Endothelial cell of umbilical vein (primary cell): ENCODE measurements around the gene MINK1. TPM values are rescaled to one million over a fixed set of nuclear protein-coding genes. Genes with fewer than 3 reads are reported as not detected.

Source experiments
- BruUV-seq: library from RNA; stranded (reverse); fragments of 400-500 nt; replicated peaks from 2 replicates; lab custom pipeline; 2021; lab: Mats Ljungman, UMichigan
- CTCF ChIA-PET: fragments of 300-600, 350-600 bp; sonication (Branson Sonifier 250); formaldehyde crosslinking; loops from one replicate; lab custom pipeline; 2021; ENCODE audit warnings: antibody characterized with exemption, inconsistent platforms; lab: Charles Lee
- POLR2A ChIA-PET: fragments of 300-600, 350-600 bp; sonication (Branson Sonifier 250); formaldehyde crosslinking; loops from one replicate; lab custom pipeline; 2021; ENCODE audit warnings: antibody characterized with exemption, inconsistent platforms; lab: Charles Lee
- DNase-seq: peaks from one replicate; pipeline ENCODE4 v3.0.0-alpha.2; 2011; ENCODE audit warnings: low read depth, low spot score
- FAIRE-seq: peaks from 2 replicates; lab custom pipeline; 2011; peaks lifted over from hg19 to GRCh38; lab: Jason Lieb, UNC
- H2AFZ ChIP-seq: 2 replicates; pipeline ENCODE4 v1.6.0; 2012; ENCODE audit warnings: low read depth, low read length, control low read depth, inconsistent platforms
- H3K27ac ChIP-seq: 2 replicates; pipeline ENCODE4 v1.5.1; 2011; ENCODE audit warnings: low read depth, mild to moderate bottlenecking, control low read depth, low read length, moderate library complexity; ENCODE audit not compliant: insufficient read depth
- H3K27me3 ChIP-seq, 2 experiments: 2 replicates each; pipeline versions ENCODE4 v1.6.0 to v1.6.1; 2011; ENCODE audit warnings: low read length in 2 of 2, mixed read lengths in 1 of 2; ENCODE audit not compliant: control insufficient read depth in 2 of 2, insufficient read depth in 2 of 2
- H3K36me3 ChIP-seq, 2 experiments: 2 replicates in 1 of 2; 3 replicates in 1 of 2; pipeline ENCODE4 v1.5.1; 2011; ENCODE audit warnings: low read length in 2 of 2, mild to moderate bottlenecking in 1 of 2, moderate library complexity in 1 of 2; ENCODE audit not compliant: control insufficient read depth in 2 of 2, insufficient read depth in 2 of 2; ENCODE audit errors: extremely low read depth in 1 of 2
- H3K4me1 ChIP-seq: 3 replicates; pipeline ENCODE4 v1.5.1; 2011; ENCODE audit warnings: mild to moderate bottlenecking, low read length; ENCODE audit not compliant: control insufficient read depth, insufficient read depth; ENCODE audit errors: extremely low read depth
- H3K4me2 ChIP-seq: 2 replicates; pipeline ENCODE4 v1.6.1; 2011; ENCODE audit warnings: low read length, control low read depth, mixed read lengths; ENCODE audit not compliant: insufficient read depth
- H3K4me3 ChIP-seq, 3 experiments: fragments of 200-600 bp in 1 of 3; sonication (generic), shearing (Covaris generic) in 1 of 3; replicated peaks in 1 of 3; 2 replicates each; pipeline ENCODE4 v1.5.1; 2011 to 2016; ENCODE audit warnings: control low read depth in 3 of 3, low read length in 3 of 3, mild to moderate bottlenecking in 2 of 3, inconsistent platforms in 1 of 3, low read depth in 1 of 3, moderate library complexity in 1 of 3; ENCODE audit not compliant: insufficient read depth in 1 of 3
- H3K79me2 ChIP-seq: 2 replicates; pipeline ENCODE4 v1.6.0; 2012; ENCODE audit warnings: low read length, inconsistent platforms; ENCODE audit not compliant: control insufficient read depth, insufficient read depth
- H3K9ac ChIP-seq: replicated peaks from 2 replicates; pipeline ENCODE3; 2011; ENCODE audit warnings: low read length, control low read depth; ENCODE audit not compliant: insufficient read depth; ENCODE audit errors: extremely low read depth
- H3K9me1 ChIP-seq: replicated peaks from 3 replicates; pipeline ENCODE4 v1.6.0; 2011; ENCODE audit warnings: mild to moderate bottlenecking, low read length; ENCODE audit not compliant: control insufficient read depth, insufficient read depth; ENCODE audit errors: extremely low read depth
- H3K9me3 ChIP-seq: replicated peaks from 2 replicates; pipeline ENCODE4 v1.5.1; 2012; ENCODE audit warnings: low read length, inconsistent platforms; ENCODE audit not compliant: control insufficient read depth, insufficient read depth
- H4K20me1 ChIP-seq: replicated peaks from 2 replicates; pipeline ENCODE3; 2011; ENCODE audit warnings: mild to moderate bottlenecking, low read length; ENCODE audit not compliant: control insufficient read depth, insufficient read depth; ENCODE audit errors: extremely low read depth
- EZH2 ChIP-seq: IDR thresholded peaks from 2 replicates; pipeline ENCODE4 v1.6.1; 2012; ENCODE audit warnings: borderline replicate concordance, low read depth, mild to moderate bottlenecking, moderate library complexity, low read length, inconsistent platforms; ENCODE audit not compliant: severe bottlenecking
- FOS ChIP-seq: IDR thresholded peaks from 2 replicates; pipeline ENCODE4 v1.6.1; 2011; ENCODE audit warnings: mild to moderate bottlenecking, low read length, moderate library complexity, borderline replicate concordance; ENCODE audit not compliant: insufficient read depth
- GATA2 ChIP-seq: IDR thresholded peaks from 2 replicates; pipeline ENCODE4 v1.7.0; 2011; ENCODE audit warnings: low read depth, mild to moderate bottlenecking, moderate library complexity, mixed read lengths, low read length; ENCODE audit not compliant: insufficient read length, insufficient read depth
- JUN ChIP-seq: IDR thresholded peaks from 2 replicates; pipeline ENCODE4 v1.6.1; 2011; ENCODE audit warnings: borderline replicate concordance, low read depth; ENCODE audit not compliant: insufficient read length, insufficient read depth
- MYC ChIP-seq: IDR thresholded peaks from one replicate; pipeline ENCODE4 v1.6.1; 2011; ENCODE audit warnings: mild to moderate bottlenecking, low read depth, low read length
- POLR2A ChIP-seq: IDR thresholded peaks from 2 replicates; pipeline ENCODE4 v1.6.1; 2012; ENCODE audit warnings: low read depth, mild to moderate bottlenecking, control low read depth, low read length
- POLR2AphosphoS5 ChIP-seq: IDR thresholded peaks from 2 replicates; pipeline ENCODE4 v1.6.1; 2012; ENCODE audit warnings: low read depth, mild to moderate bottlenecking, control low read depth, low read length, moderate library complexity; ENCODE audit not compliant: insufficient read depth
- dilution Hi-C: fragments of 300-500 bp; cut with MboI; formaldehyde crosslinking; loops from one replicate; pipeline ENCODE4 v1.15.0; 2019; ENCODE audit warnings: low sequenced_read_pairs; ENCODE audit not compliant: extremely low pct_ligation_motif_present
- intact Hi-C: fragments of 100-400 bp; cut with micrococcal nuclease; formaldehyde crosslinking; loops from one replicate; pipeline ENCODE4 v1.10.0; 2022
- polyA plus RNA-seq, 4 experiments: library from polyadenylated mRNA; depleted of rRNA in 3 of 4; stranded (reverse) in 3 of 4; unstranded in 1 of 4; fragments of >200 nt; gene quantifications; 2 replicates each; pipeline versions ENCODE4 v1.2.1 to v1.2.3, GENCODE V29; 2011 to 2012; ENCODE audit warnings: missing spikeins in 1 of 4
- total RNA-seq: library from RNA; stranded (reverse); gene quantifications from 2 replicates; pipeline ENCODE4 v1.2.3, GENCODE V29; 2021
- TF ChIP-seq, protein P1 (sequence below): IDR thresholded peaks from 2 replicates; pipeline ENCODE4 v1.6.1; 2011; ENCODE audit not compliant: insufficient read depth, insufficient read length
- TF ChIP-seq, protein P2 (sequence below), 2 donors: IDR thresholded peaks; 1 replicate in 1 of 2; 2 replicates in 1 of 2; pipeline ENCODE4 v1.5.1; 2011; ENCODE audit warnings: low read length in 2 of 2, mild to moderate bottlenecking in 2 of 2, moderate library complexity in 2 of 2, control low read depth in 1 of 2, inconsistent platforms in 1 of 2, low read depth in 1 of 2; ENCODE audit not compliant: insufficient read depth in 1 of 2; ENCODE audit errors: extremely low read depth in 1 of 2

Gene MINK1
- total and polyA plus RNA-seq, 2 donors (not counting 3 experiments of a cell fraction or from before 2014, with no cell fraction given): 53.6 to 89.4 TPM

- H4K20me1 ChIP-seq: no peaks in the 10 kb centered on the region
- H3K4me2 ChIP-seq: no peak overlapping the region
- peaks cover 0 to 2% of the 10 kb centered on the region in 2 experiments for H3K36me3 ChIP-seq
- no peak overlapping the region for H3K9ac ChIP-seq
- H3K9me3 ChIP-seq: no peaks in the 10 kb centered on the region
- intact Hi-C loops: no loop called here
- H2AFZ ChIP-seq: no peak overlapping the region
- H3K4me3 ChIP-seq: no peak overlapping the region
- no peaks in the 10 kb centered on the region for H3K27me3 ChIP-seq
- no peak for DNase-seq
- H3K9me1 ChIP-seq: no peaks in the 10 kb centered on the region
- FAIRE-seq: no peak
- TF ChIP-seq POLR2AphosphoS5 (no peak), EZH2 (no peak), MYC (no peak), FOS (no peak), GATA2 (no peak), JUN (no peak), POLR2A (no peak)
- TF ChIP-seq, protein P1, sequence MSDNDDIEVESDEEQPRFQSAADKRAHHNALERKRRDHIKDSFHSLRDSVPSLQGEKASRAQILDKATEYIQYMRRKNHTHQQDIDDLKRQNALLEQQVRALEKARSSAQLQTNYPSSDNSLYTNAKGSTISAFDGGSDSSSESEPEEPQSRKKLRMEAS: no peak
- TF ChIP-seq, protein P2, sequence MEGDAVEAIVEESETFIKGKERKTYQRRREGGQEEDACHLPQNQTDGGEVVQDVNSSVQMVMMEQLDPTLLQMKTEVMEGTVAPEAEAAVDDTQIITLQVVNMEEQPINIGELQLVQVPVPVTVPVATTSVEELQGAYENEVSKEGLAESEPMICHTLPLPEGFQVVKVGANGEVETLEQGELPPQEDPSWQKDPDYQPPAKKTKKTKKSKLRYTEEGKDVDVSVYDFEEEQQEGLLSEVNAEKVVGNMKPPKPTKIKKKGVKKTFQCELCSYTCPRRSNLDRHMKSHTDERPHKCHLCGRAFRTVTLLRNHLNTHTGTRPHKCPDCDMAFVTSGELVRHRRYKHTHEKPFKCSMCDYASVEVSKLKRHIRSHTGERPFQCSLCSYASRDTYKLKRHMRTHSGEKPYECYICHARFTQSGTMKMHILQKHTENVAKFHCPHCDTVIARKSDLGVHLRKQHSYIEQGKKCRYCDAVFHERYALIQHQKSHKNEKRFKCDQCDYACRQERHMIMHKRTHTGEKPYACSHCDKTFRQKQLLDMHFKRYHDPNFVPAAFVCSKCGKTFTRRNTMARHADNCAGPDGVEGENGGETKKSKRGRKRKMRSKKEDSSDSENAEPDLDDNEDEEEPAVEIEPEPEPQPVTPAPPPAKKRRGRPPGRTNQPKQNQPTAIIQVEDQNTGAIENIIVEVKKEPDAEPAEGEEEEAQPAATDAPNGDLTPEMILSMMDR (IDR thresholded peaks at IDR 0.05; ENCODE audit: extremely low read depth in 1 of 2, insufficient read depth in 1 of 2, low read depth in 1 of 2, low read length in 2 of 2): no peak
- CTCF ChIA-PET: interaction anchor here (0.9 to 1.3 kb wide), 3 partner anchors 11 to 57 kb away, joined by 3 to 4 read pairs (median 4); partner anchors contain the start of gene MINK1
- no TSS peak for BruUV-seq
- POLR2A ChIA-PET: no interaction called here
- H3K27ac ChIP-seq: no peak overlapping the region
- dilution Hi-C loops: no loop called here
- peaks cover 29% of the 10 kb centered on the region for H3K79me2 ChIP-seq
- H3K4me1 ChIP-seq: peaks cover 3% of the 10 kb centered on the region
Measured at GRCh38 chr17:4846635-4847390, 13.7 kb downstream of the MINK1 start.
